Breast epithelium (tissue), 3 donors: ENCODE measurements around the gene PPP1R37.

Source experiments
- CTCF ChIP-seq, 3 donors: fragments of 450-650 bp; IDR thresholded peaks; one replicate each; pipeline ENCODE4 v1.5.1; 2016 to 2017; ENCODE audit warnings: antibody characterized with exemption in 3 of 3, mild to moderate bottlenecking in 3 of 3, moderate library complexity in 3 of 3
- POLR2AphosphoS5 ChIP-seq, 3 donors: sonication (generic); formaldehyde crosslinking; IDR thresholded peaks; one replicate each; pipeline ENCODE4 v1.6.1; 2017; ENCODE audit warnings: antibody characterized with exemption in 3 of 3

GRCh38 chr19:45187421-45188100 is 94.6 kb downstream of the PPP1R37 start:
- TF ChIP-seq CTCF (IDR thresholded peaks at IDR 0.05) (peak; percentile 24 to 43 (median 40)), POLR2AphosphoS5 (IDR thresholded peaks at IDR 0.05) (no peak)
